Breast epithelium (tissue), 4 donors: ENCODE results near the gene WNT6. TPM values are rescaled to one million over a fixed set of nuclear protein-coding genes. Genes with fewer than 3 reads are reported as not detected.

Source experiments
- DNase-seq, 2 donors: peaks; one replicate each; pipeline ENCODE4 v3.0.0-alpha.2; 2019; ENCODE audit warnings: low spot score in 2 of 2
- H3K27ac ChIP-seq, 2 donors: fragments of 200-600 bp; sonication (generic) in 1 of 2; one replicate each; pipeline ENCODE4 v1.5.1; 2016 to 2019; ENCODE audit warnings: mild to moderate bottlenecking in 1 of 2
- H3K27me3 ChIP-seq, 2 donors: fragments of 200-600 bp; sonication (generic) in 1 of 2; one replicate each; pipeline versions ENCODE4 v1.5.1 to v1.6.0; 2017 to 2019; ENCODE audit warnings: control low read depth in 1 of 2, mild to moderate bottlenecking in 1 of 2
- H3K36me3 ChIP-seq: fragments of 200-600 bp; one replicate; pipeline ENCODE4 v1.5.1; 2019
- H3K4me1 ChIP-seq, 2 donors: fragments of 200-600 bp; sonication (generic); one replicate each; pipeline ENCODE4 v1.5.1; 2016 to 2019; ENCODE audit warnings: control low read depth in 1 of 2
- H3K4me3 ChIP-seq, 3 donors: fragments of 200-600 bp; sonication (generic); 1 replicate in 2 of 3; 2 replicates in 1 of 3; pipeline ENCODE4 v1.5.1; 2016 to 2019; ENCODE audit warnings: mild to moderate bottlenecking in 3 of 3, moderate library complexity in 2 of 3
- H3K9me3 ChIP-seq, 2 donors: fragments of 200-600 bp; sonication (generic) in 1 of 2; one replicate each; pipeline ENCODE4 v1.5.1; 2016 to 2019; ENCODE audit warnings: control low read depth in 1 of 2
- POLR2A ChIP-seq: fragments of 450-650 bp; IDR thresholded peaks from one replicate; pipeline ENCODE4 v1.6.1; 2016; ENCODE audit warnings: antibody characterized with exemption, mild to moderate bottlenecking, moderate library complexity
- POLR2AphosphoS5 ChIP-seq, 3 donors: sonication (generic); formaldehyde crosslinking; IDR thresholded peaks; one replicate each; pipeline ENCODE4 v1.6.1; 2017; ENCODE audit warnings: antibody characterized with exemption in 3 of 3
- intact Hi-C: fragments of 100-400 bp; cut with DNase I; formaldehyde crosslinking; loops from one replicate; pipeline ENCODE4 v1.15.1; 2023; ENCODE audit warnings: low total_unique reads
- total RNA-seq, 3 donors: library from RNA; depleted of rRNA; stranded (reverse); fragments of >200 nt; gene quantifications; one replicate each; pipeline ENCODE4 v1.1.0, GENCODE V29; 2016
- TF ChIP-seq, protein P1 (sequence below), 3 donors: fragments of 450-650 bp; IDR thresholded peaks; one replicate each; pipeline ENCODE4 v1.5.1; 2016 to 2017; ENCODE audit warnings: antibody characterized with exemption in 3 of 3, mild to moderate bottlenecking in 3 of 3, moderate library complexity in 3 of 3

The WNT6 gene
- total RNA-seq, 3 donors from 2014 or later = 0.48 to 3.3 (median 1.3) TPM

DNA sequence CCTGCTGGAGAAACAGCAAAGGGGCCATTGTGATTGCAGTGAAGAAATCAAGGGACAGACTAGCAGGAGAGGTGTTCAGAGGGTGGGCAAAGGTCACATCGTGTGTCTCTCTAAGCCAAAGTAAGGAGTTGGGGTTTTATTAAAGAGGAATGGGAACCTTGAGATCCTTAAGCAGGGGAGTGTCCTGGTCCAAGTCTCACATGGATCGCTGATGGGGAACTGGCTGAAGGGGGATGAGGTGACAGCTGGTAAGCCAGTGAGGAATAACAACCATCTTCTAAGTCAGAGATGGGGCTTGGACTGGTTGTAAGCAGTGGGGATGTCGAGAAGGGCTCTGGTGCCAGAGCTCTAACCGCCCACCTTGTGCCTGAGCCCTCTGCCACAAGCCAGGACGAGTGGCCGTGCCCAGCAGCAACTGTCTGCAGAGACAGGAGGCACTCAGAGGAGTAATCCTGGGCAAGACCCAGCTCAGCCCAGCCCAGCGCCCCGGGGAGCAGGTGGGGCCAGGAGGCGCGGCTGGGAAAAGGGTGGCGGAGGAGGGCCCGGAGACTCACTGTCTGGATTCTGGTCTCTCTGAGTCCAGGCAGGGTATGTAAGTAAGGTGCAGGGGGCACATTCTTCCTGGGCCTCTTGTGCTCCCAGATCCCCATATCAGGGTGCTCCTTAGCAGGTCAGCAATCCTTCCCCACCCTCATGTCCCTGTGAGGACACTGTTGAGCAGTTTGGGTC lies 34.7 kb downstream of the WNT6 start:
- Histone ChIP-seq H3K4me1 (peaks cover 0 to 11% of the 10 kb centered on the region in 2 donors), H3K36me3 (no peaks in the 10 kb centered on the region), H3K27me3 (peaks cover 4 to 52% of the 10 kb centered on the region in 2 donors), H3K9me3 (no peaks in the 10 kb centered on the region), H3K27ac (no peak overlapping the region), H3K4me3 (no peak overlapping the region)
- intact Hi-C loops = loop anchor here (5.0 kb wide), 1 partner anchor 932 kb away; no protein-coding TSS in a partner anchor
- TF ChIP-seq POLR2A = no peak
- TF ChIP-seq POLR2AphosphoS5 (IDR thresholded peaks at IDR 0.05) = no peak
- TF ChIP-seq, protein P1, sequence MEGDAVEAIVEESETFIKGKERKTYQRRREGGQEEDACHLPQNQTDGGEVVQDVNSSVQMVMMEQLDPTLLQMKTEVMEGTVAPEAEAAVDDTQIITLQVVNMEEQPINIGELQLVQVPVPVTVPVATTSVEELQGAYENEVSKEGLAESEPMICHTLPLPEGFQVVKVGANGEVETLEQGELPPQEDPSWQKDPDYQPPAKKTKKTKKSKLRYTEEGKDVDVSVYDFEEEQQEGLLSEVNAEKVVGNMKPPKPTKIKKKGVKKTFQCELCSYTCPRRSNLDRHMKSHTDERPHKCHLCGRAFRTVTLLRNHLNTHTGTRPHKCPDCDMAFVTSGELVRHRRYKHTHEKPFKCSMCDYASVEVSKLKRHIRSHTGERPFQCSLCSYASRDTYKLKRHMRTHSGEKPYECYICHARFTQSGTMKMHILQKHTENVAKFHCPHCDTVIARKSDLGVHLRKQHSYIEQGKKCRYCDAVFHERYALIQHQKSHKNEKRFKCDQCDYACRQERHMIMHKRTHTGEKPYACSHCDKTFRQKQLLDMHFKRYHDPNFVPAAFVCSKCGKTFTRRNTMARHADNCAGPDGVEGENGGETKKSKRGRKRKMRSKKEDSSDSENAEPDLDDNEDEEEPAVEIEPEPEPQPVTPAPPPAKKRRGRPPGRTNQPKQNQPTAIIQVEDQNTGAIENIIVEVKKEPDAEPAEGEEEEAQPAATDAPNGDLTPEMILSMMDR (IDR thresholded peaks at IDR 0.05) = no peak
- DNase-seq = no peak

DNA sequence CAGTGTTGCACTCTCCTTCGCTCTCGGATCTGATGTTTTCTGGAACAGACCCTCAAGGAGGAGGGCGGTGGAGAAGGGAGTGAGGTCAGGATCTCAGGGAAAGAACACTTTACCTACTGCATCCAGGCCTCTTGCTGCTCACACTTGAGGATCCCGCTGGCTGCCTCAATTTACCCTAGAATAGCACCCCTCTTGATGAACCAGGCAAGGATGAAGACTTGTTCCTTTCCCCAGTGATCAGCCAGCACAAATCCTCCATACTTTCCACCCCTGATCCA lies 35.2 kb downstream of the WNT6 start:
- peaks cover 4 to 57% of the 10 kb centered on the region in 2 donors for H3K27me3 ChIP-seq
- no peak for DNase-seq
- TF ChIP-seq, protein P1 (IDR thresholded peaks at IDR 0.05) = no peak
- TF ChIP-seq POLR2A (no peak), POLR2AphosphoS5 (IDR thresholded peaks at IDR 0.05) (no peak)
- intact Hi-C loops = loop anchor here (5.0 kb wide), 1 partner anchor 933 kb away; no protein-coding TSS in a partner anchor
- no peak overlapping the region for H3K4me3 ChIP-seq
- H3K4me1 ChIP-seq = peaks cover 0 to 11% of the 10 kb centered on the region in 2 donors
- no peaks in the 10 kb centered on the region for H3K9me3 ChIP-seq
- no peaks in the 10 kb centered on the region for H3K36me3 ChIP-seq
- H3K27ac ChIP-seq = no peak overlapping the region

DNA sequence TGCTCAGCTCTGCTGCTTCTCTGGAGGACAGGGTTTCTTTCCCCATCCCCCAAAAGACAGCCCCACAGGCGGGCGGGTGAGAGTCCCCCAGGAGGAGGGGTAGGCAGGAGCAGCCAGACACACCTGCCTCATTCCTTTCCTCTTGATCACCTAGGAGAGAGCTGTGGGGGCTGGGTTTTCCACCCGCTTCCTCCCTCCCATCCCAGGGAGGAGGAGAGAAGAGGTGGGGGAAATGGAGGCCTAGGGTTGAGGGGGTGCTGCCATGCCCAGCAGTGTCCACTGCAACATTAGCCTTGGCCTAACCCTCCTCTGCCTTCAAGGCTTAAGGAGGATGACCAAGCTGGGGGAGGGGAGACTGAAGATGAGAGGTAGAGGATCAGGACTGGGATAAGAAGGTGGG lies 35.7 kb downstream of the WNT6 start:
- Histone ChIP-seq H3K27me3 (peaks cover 4 to 60% of the 10 kb centered on the region in 2 donors), H3K4me3 (no peak overlapping the region), H3K9me3 (no peaks in the 10 kb centered on the region), H3K4me1 (peaks cover 0 to 11% of the 10 kb centered on the region in 2 donors), H3K36me3 (no peaks in the 10 kb centered on the region), H3K27ac (no peak overlapping the region)
- intact Hi-C loops = no loop called here
- TF ChIP-seq, protein P1 (IDR thresholded peaks at IDR 0.05) = no peak
- no peak for TF ChIP-seq POLR2AphosphoS5 (IDR thresholded peaks at IDR 0.05)
- TF ChIP-seq POLR2A = no peak
- no peak for DNase-seq

DNA sequence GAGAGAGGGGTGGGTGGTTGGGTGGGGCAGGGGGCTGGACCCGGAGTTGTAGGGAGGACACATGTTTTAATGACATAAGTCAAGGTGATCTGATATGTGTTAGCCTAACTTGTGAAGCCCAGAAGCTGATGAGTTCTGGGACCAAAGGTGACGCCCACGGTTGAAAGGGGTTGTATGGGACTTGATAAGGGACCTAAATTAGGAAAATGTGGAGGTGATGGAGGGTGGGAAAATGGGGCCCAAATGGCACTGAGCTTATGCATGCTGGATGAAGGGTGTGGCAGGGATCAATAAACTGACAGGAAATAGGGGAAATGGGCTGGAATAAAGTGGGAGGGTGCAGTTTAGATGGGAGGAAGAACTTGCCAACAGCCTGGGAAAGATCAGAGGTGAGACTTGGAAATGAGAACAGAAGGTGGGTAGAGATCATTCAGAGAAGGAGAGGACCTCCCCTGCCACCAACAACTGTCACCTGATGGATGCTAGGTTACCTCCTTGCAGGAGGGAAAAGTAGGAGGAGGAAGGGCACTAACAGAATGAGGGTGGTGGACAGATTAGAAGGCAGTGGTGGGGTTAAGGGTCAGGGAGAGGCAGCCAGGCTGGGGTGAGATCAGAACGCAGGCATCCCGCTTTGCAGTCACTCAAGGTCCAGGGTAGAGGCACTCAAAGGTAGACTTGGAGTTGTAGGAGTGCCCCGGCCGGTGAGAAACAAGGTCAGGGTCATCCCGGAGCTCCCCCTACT lies 36.3 kb downstream of the WNT6 start:
- peaks cover 0 to 11% of the 10 kb centered on the region in 2 donors for H3K4me1 ChIP-seq
- no peaks in the 10 kb centered on the region for H3K9me3 ChIP-seq
- H3K36me3 ChIP-seq = no peaks in the 10 kb centered on the region
- intact Hi-C loops = no loop called here
- no peak overlapping the region for H3K4me3 ChIP-seq
- no peak overlapping the region for H3K27ac ChIP-seq
- DNase-seq = no peak
- TF ChIP-seq POLR2AphosphoS5 (IDR thresholded peaks at IDR 0.05) (no peak), POLR2A (no peak)
- TF ChIP-seq, protein P1 (IDR thresholded peaks at IDR 0.05) = no peak
- peaks cover 4 to 66% of the 10 kb centered on the region in 2 donors for H3K27me3 ChIP-seq
